Esophagus muscularis mucosa (tissue), 4 donors: ENCODE data around the gene TBL1XR1. TPM values are rescaled to one million over a fixed set of nuclear protein-coding genes. Genes with fewer than 3 reads are reported as not detected.
A peak's percentile ranks its signal among the peaks of the same experiment; 100 is the strongest.

Source experiments
- DNase-seq: peaks from one replicate; pipeline ENCODE4 v3.0.0-alpha.2; 2017; ENCODE audit errors: extremely low spot score
- H3K27ac ChIP-seq, 4 donors: fragments of 200-600 bp; sonication (generic); replicated peaks in 1 of 4; 1 replicate in 3 of 4; 2 replicates in 1 of 4; pipeline ENCODE4 v1.5.1; 2016 to 2019; ENCODE audit warnings: mild to moderate bottlenecking in 1 of 4
- H3K27me3 ChIP-seq, 4 donors: fragments of 200-600 bp; sonication (generic); one replicate each; pipeline versions ENCODE4 v1.5.1 to v1.6.0; 2016 to 2019
- H3K36me3 ChIP-seq, 4 donors: fragments of 200-600 bp; sonication (generic); one replicate each; pipeline ENCODE4 v1.5.1; 2016 to 2019
- H3K4me1 ChIP-seq, 4 donors: fragments of 200-600 bp; sonication (generic); one replicate each; pipeline ENCODE4 v1.5.1; 2016 to 2019
- H3K4me3 ChIP-seq, 4 donors: fragments of 200-600 bp; sonication (generic); 1 replicate in 2 of 4; 2 replicates in 2 of 4; pipeline ENCODE4 v1.5.1; 2016 to 2019; ENCODE audit warnings: mild to moderate bottlenecking in 4 of 4, moderate library complexity in 1 of 4
- H3K9me3 ChIP-seq, 4 donors: fragments of 200-600 bp; sonication (generic); 1 replicate in 3 of 4; 2 replicates in 1 of 4; pipeline ENCODE4 v1.5.1; 2016 to 2019
- CTCF ChIP-seq, 3 experiments: fragments of 200-600 bp in 2 of 3; fragments of 450-650 bp in 1 of 3; sonication (generic) in 2 of 3; IDR thresholded peaks; one replicate each; pipeline ENCODE4 v1.5.1; 2017 to 2019; ENCODE audit warnings: antibody characterized with exemption in 3 of 3, mild to moderate bottlenecking in 2 of 3, moderate library complexity in 1 of 3
- EP300 ChIP-seq: sonication (generic); formaldehyde crosslinking; IDR thresholded peaks from one replicate; pipeline ENCODE4 v1.6.1; 2017; ENCODE audit warnings: antibody characterized with exemption
- POLR2A ChIP-seq: fragments of 450-650 bp; IDR thresholded peaks from one replicate; pipeline ENCODE4 v1.6.1; 2017; ENCODE audit warnings: antibody characterized with exemption, moderate library complexity, mild to moderate bottlenecking, low read depth
- POLR2AphosphoS5 ChIP-seq, 2 donors: sonication (generic); formaldehyde crosslinking; IDR thresholded peaks; one replicate each; pipeline ENCODE4 v1.6.1; 2017; ENCODE audit warnings: antibody characterized with exemption in 2 of 2
- WGBS: methylation state at CpG from one replicate; pipeline ENCODE4 v1.1.5; 2018; 5-methylcytosine and 5-hydroxymethylcytosine counted together
- intact Hi-C: fragments of 100-400 bp; cut with DNase I; formaldehyde crosslinking; loops from one replicate; pipeline ENCODE4 v1.15.1; 2023
- total RNA-seq, 4 donors: library from RNA; depleted of rRNA; stranded (reverse); fragments of >200 nt; gene quantifications; one replicate each; pipeline versions ENCODE4 v1.1.0 to v1.2.1, GENCODE V29; 2016

TBL1XR1 gene
- 10 to 100 TPM; 65.0 to 99.2 (median 78.2) TPM for total RNA-seq

GRCh38 chr3:177197041-177197726 is at the start of gene TBL1XR1:
TSS of gene TBL1XR1 (minus strand) at chr3:177197482. CDS start at chr3:177064977, 132,505 bp downstream.
- WGBS, result 0% methylated on average over 6 of the region's 93 CpGs
- Histone ChIP-seq H3K27me3 (no peaks in the 10 kb centered on the region), H3K9me3 (no peaks in the 10 kb centered on the region), H3K27ac (peak within 1 kb of the TSS; percentile 99 to 100 (median 100)), H3K4me1 (peaks cover 23 to 34% (median 32%) of the 10 kb centered on the region in 4 donors), H3K36me3 (no peaks in the 10 kb centered on the region), H3K4me3 (peak within 1 kb of the TSS; percentile 90 to 99 (median 98))
- intact Hi-C loops, result loop anchor here (1.0 to 10.0 kb wide), 5 partner anchors 145 to 1188 kb away; no protein-coding TSS in a partner anchor
- TF ChIP-seq POLR2AphosphoS5 (IDR thresholded peaks at IDR 0.05) (peak; percentile 83), POLR2A (no peak), EP300 (no peak)
- DNase-seq, result peak; percentile 98

- Histone ChIP-seq H3K27me3 (no peaks in the 10 kb centered on the region), H3K9me3 (no peaks in the 10 kb centered on the region), H3K4me3 (no peak overlapping the region), H3K27ac (no peak overlapping the region), H3K4me1 (no peaks in the 10 kb centered on the region), H3K36me3 (no peaks in the 10 kb centered on the region)
- no peak for TF ChIP-seq EP300
- TF ChIP-seq POLR2A, result no peak
- no peak for TF ChIP-seq CTCF (IDR thresholded peaks at IDR 0.05)
- TF ChIP-seq POLR2AphosphoS5 (IDR thresholded peaks at IDR 0.05), result no peak
- intact Hi-C loops, result no loop called here
- 93% methylated on average over 6 of the region's 6 CpGs for WGBS
- DNase-seq, result no peak
These were observed 48.0 kb upstream of the TBL1XR1 start for GRCh38 chr3:177245250-177245649.

- H3K4me1 ChIP-seq, result no peaks in the 10 kb centered on the region
- WGBS, result 100% methylated on average over 3 of the region's 3 CpGs
- H3K9me3 ChIP-seq, result no peaks in the 10 kb centered on the region
- intact Hi-C loops, result no loop called here
- no peaks in the 10 kb centered on the region for H3K27me3 ChIP-seq
- TF ChIP-seq POLR2A, result no peak
- TF ChIP-seq CTCF (IDR thresholded peaks at IDR 0.05), result no peak
- TF ChIP-seq POLR2AphosphoS5 (IDR thresholded peaks at IDR 0.05), result no peak
- no peak for TF ChIP-seq EP300
- H3K27ac ChIP-seq, result no peak overlapping the region
- no peak for DNase-seq
- no peaks in the 10 kb centered on the region for H3K36me3 ChIP-seq
- no peak overlapping the region for H3K4me3 ChIP-seq
These were observed 47.3 kb upstream of the TBL1XR1 start for GRCh38 chr3:177244606-177245005.

- no peaks in the 10 kb centered on the region for H3K4me1 ChIP-seq
- no peak overlapping the region for H3K4me3 ChIP-seq
- TF ChIP-seq POLR2AphosphoS5 (IDR thresholded peaks at IDR 0.05) (no peak), EP300 (no peak), POLR2A (no peak), CTCF (IDR thresholded peaks at IDR 0.05) (no peak)
- intact Hi-C loops, result no loop called here
- WGBS, result 96% methylated on average over 2 of the region's 2 CpGs
- H3K9me3 ChIP-seq, result no peaks in the 10 kb centered on the region
- no peaks in the 10 kb centered on the region for H3K27me3 ChIP-seq
- no peaks in the 10 kb centered on the region for H3K36me3 ChIP-seq
- no peak for DNase-seq
- no peak overlapping the region for H3K27ac ChIP-seq
These were observed 41.5 kb upstream of the TBL1XR1 start for GRCh38 chr3:177238686-177239216.

GRCh38 chr3:177237206-177237605 is 39.9 kb upstream of the TBL1XR1 start:
- intact Hi-C loops, result no loop called here
- Histone ChIP-seq H3K4me1 (no peaks in the 10 kb centered on the region), H3K27me3 (no peaks in the 10 kb centered on the region), H3K4me3 (no peak overlapping the region), H3K27ac (no peak overlapping the region), H3K9me3 (no peaks in the 10 kb centered on the region), H3K36me3 (no peaks in the 10 kb centered on the region)
- TF ChIP-seq EP300 (no peak), POLR2AphosphoS5 (IDR thresholded peaks at IDR 0.05) (no peak), CTCF (IDR thresholded peaks at IDR 0.05) (no peak), POLR2A (no peak)
- no peak for DNase-seq
- WGBS, result 88% methylated on average over 4 of the region's 4 CpGs
